MCF 10A (cell line): ENCODE measurements around the gene ATP10B. TPM values are rescaled to one million over a fixed set of nuclear protein-coding genes. Genes with fewer than 3 reads are reported as not detected.

Experiments
- BruUV-seq: library from RNA; stranded (reverse); fragments of 400-500 nt; replicated peaks from 2 replicates; lab custom pipeline; 2021; lab: Mats Ljungman, UMichigan
- CTCF ChIA-PET: fragments of 300-600 bp; sonication (Branson Sonifier 250); formaldehyde crosslinking; extraction: SDS; loops from one replicate; lab custom pipeline; 2021; ENCODE audit warnings: antibody characterized with exemption, inconsistent platforms; lab: Yijun Ruan, JAX
- POLR2A ChIA-PET: fragments of 300-600, 350-650 bp; sonication (Branson Sonifier 250); formaldehyde crosslinking; extraction: SDS; loops from one replicate; lab custom pipeline; 2020; ENCODE audit warnings: antibody characterized with exemption, inconsistent platforms; lab: Yijun Ruan, JAX
- DNase-seq: peaks from one replicate; pipeline ENCODE4 v3.0.0-alpha.2; 2018; ENCODE audit not compliant: unreplicated experiment
- H3K27ac Mint-ChIP-seq: one replicate; pipeline ENCODE4 v1.8.0; 2022; ENCODE audit warnings: mild to moderate bottlenecking, low read depth, mixed read lengths; ENCODE audit not compliant: unreplicated experiment
- H3K27me3 Mint-ChIP-seq: one replicate; pipeline ENCODE4 v1.8.0; 2022; ENCODE audit warnings: mixed read lengths; ENCODE audit not compliant: insufficient read depth, unreplicated experiment
- H3K36me3 Mint-ChIP-seq: one replicate; pipeline ENCODE4 v1.8.0; 2022; ENCODE audit warnings: mild to moderate bottlenecking, moderate library complexity, mixed read lengths; ENCODE audit not compliant: insufficient read depth, unreplicated experiment
- H3K4me1 Mint-ChIP-seq: one replicate; pipeline ENCODE4 v1.8.0; 2022; ENCODE audit warnings: mixed read lengths; ENCODE audit not compliant: insufficient read depth, unreplicated experiment
- H3K4me3 Mint-ChIP-seq: one replicate; pipeline ENCODE4 v1.8.0; 2022; ENCODE audit warnings: mild to moderate bottlenecking, moderate library complexity, mixed read lengths; ENCODE audit not compliant: unreplicated experiment
- H3K9me3 Mint-ChIP-seq: one replicate; pipeline ENCODE4 v1.8.0; 2022; ENCODE audit warnings: mixed read lengths; ENCODE audit not compliant: unreplicated experiment
- intact Hi-C: fragments of 100-400 bp; cut with micrococcal nuclease; formaldehyde crosslinking; loops from 2 replicates; pipeline ENCODE4 v1.14.1; 2022
- total RNA-seq: library from RNA; stranded (reverse); gene quantifications from 2 replicates; pipeline ENCODE4 v1.2.3, GENCODE V29; 2022
- TF ChIP-seq, protein P1 (sequence below): fragments of 200-600 bp; IDR thresholded peaks from one replicate; pipeline ENCODE4 v1.8.0; 2022; ENCODE audit warnings: antibody characterized with exemption, mild to moderate bottlenecking; ENCODE audit not compliant: unreplicated experiment

The ATP10B gene
- total RNA-seq, 1 experiment from 2014 or later = not detected

GRCh38 chr5:160556846-160557245 lies 295.2 kb downstream of the ATP10B start:
- peak; percentile 33 for DNase-seq
- H3K4me3 Mint-ChIP-seq = no peak overlapping the region
- H3K27me3 Mint-ChIP-seq = no peaks in the 10 kb centered on the region
- ChIA-PET POLR2A (no interaction called here), CTCF (interaction anchor here (0.9 kb wide), 1 partner anchor 12 kb away, joined by 3 read pairs; no protein-coding TSS in a partner anchor)
- intact Hi-C loops = no loop called here
- TF ChIP-seq, protein P1, sequence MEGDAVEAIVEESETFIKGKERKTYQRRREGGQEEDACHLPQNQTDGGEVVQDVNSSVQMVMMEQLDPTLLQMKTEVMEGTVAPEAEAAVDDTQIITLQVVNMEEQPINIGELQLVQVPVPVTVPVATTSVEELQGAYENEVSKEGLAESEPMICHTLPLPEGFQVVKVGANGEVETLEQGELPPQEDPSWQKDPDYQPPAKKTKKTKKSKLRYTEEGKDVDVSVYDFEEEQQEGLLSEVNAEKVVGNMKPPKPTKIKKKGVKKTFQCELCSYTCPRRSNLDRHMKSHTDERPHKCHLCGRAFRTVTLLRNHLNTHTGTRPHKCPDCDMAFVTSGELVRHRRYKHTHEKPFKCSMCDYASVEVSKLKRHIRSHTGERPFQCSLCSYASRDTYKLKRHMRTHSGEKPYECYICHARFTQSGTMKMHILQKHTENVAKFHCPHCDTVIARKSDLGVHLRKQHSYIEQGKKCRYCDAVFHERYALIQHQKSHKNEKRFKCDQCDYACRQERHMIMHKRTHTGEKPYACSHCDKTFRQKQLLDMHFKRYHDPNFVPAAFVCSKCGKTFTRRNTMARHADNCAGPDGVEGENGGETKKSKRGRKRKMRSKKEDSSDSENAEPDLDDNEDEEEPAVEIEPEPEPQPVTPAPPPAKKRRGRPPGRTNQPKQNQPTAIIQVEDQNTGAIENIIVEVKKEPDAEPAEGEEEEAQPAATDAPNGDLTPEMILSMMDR = no peak
- H3K36me3 Mint-ChIP-seq = no peaks in the 10 kb centered on the region
- H3K27ac Mint-ChIP-seq = no peak overlapping the region
- H3K9me3 Mint-ChIP-seq = no peaks in the 10 kb centered on the region
- BruUV-seq = no TSS peak
- no peaks in the 10 kb centered on the region for H3K4me1 Mint-ChIP-seq

DNA sequence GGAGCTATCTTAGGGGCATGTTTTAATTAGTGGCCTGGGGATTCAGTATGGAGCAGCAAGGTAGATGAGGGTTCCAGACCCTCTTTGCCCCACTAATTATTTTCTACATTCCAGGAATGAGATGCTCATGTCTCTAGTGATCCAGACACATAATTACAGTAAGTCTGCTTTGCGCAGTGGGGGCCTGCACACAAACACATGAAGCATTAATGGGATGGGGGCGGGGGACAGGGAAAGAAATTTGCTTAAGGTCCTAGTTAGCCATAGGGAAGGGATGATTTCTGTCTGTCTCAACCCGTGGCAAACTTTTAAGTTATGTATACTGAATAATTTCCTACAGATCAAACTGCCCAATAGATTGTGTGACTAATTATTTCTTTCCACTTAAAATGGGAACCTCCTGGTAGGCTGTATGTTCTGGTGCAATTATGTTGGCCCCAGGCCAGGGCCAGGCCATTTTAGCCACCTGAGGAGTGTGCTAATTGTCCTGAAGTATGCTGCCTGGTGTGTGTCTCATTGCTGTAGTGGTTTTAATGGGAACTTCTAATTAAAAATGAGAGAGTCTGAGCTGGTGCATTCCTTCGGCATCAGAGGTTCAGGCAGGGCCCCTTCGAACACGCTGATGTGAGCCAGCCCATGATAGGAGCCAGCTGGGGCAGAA lies 295.9 kb downstream of the ATP10B start:
- intact Hi-C loops = no loop called here
- TF ChIP-seq, protein P1 = no peak
- Mint-ChIP-seq H3K27me3 (no peaks in the 10 kb centered on the region), H3K4me3 (no peak overlapping the region), H3K27ac (no peak overlapping the region), H3K4me1 (no peaks in the 10 kb centered on the region), H3K36me3 (no peaks in the 10 kb centered on the region), H3K9me3 (no peaks in the 10 kb centered on the region)
- ChIA-PET POLR2A (no interaction called here), CTCF (interaction anchor here (0.9 kb wide), 1 partner anchor 13 kb away, joined by 3 read pairs; no protein-coding TSS in a partner anchor)
- peak; percentile 30 for DNase-seq
- BruUV-seq = no TSS peak

DNA sequence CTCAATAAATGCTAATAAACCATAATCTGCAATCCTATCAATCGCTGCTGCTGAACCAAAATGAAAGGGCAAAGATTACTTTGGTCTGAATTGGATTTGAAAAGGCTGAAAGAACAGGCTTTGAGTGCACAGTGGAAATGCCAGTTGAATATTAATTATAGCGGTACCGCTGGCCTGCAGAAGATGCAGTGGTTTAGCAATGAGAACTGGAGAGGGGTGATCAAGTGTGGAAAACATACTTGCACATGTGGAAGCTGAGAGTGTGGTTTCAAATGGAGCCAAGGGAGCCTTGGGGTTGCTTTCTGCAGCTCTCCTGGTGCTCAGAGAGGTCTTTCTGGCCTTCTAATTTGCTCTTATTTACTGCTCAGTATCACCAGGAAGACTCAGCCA lies 296.4 kb downstream of the ATP10B start:
- Mint-ChIP-seq H3K9me3 (no peaks in the 10 kb centered on the region), H3K4me1 (no peaks in the 10 kb centered on the region), H3K27ac (no peak overlapping the region), H3K36me3 (no peaks in the 10 kb centered on the region), H3K4me3 (no peak overlapping the region), H3K27me3 (no peaks in the 10 kb centered on the region)
- intact Hi-C loops = no loop called here
- TF ChIP-seq, protein P1 = no peak
- DNase-seq = no peak
- CTCF ChIA-PET = no interaction called here
- no TSS peak for BruUV-seq
- POLR2A ChIA-PET = no interaction called here

- ChIA-PET POLR2A (interaction anchor here (0.7 kb wide), 1 partner anchor 1152 kb away, joined by 3 read pairs; no protein-coding TSS in a partner anchor), CTCF (interaction anchor here (0.6 to 0.7 kb wide), 2 partner anchors 119 to 265 kb away, joined by 3 read pairs; no protein-coding TSS in a partner anchor)
- intact Hi-C loops = no loop called here
- Mint-ChIP-seq H3K9me3 (no peaks in the 10 kb centered on the region), H3K27ac (no peak overlapping the region), H3K27me3 (no peaks in the 10 kb centered on the region), H3K36me3 (no peaks in the 10 kb centered on the region), H3K4me1 (peaks cover 24% of the 10 kb centered on the region), H3K4me3 (no peak overlapping the region)
- DNase-seq = no peak
- BruUV-seq = no TSS peak
- TF ChIP-seq, protein P1 = no peak
These were observed 301.9 kb downstream of the ATP10B start for GRCh38 chr5:160550075-160550474.
